GM23248 (cell line): ENCODE measurements around the gene SELENOM. TPM values are rescaled to one million over a fixed set of nuclear protein-coding genes. Genes with fewer than 3 reads are reported as not detected.

Source experiments
- DNase-seq: peaks from one replicate; pipeline ENCODE4 v3.0.0-alpha.2; 2015
- H2AFZ ChIP-seq: fragments of 200-600 bp; sonication (generic); 2 replicates; pipeline ENCODE4 v1.6.1; 2016; ENCODE audit warnings: antibody characterized with exemption
- H3F3A ChIP-seq: fragments of 200-600 bp; sonication (generic); 2 replicates; pipeline ENCODE4 v1.6.1; 2016; ENCODE audit warnings: mild to moderate bottlenecking, antibody characterized with exemption, mixed run types; ENCODE audit not compliant: insufficient read depth
- H3K27ac ChIP-seq: fragments of 200-600 bp; sonication (generic); 2 replicates; pipeline ENCODE4 v1.5.1; 2016; ENCODE audit warnings: mild to moderate bottlenecking
- H3K27me3 ChIP-seq: fragments of 200-600 bp; sonication (generic); replicated peaks from 2 replicates; pipeline ENCODE4 v1.6.1; 2016; ENCODE audit warnings: mild to moderate bottlenecking; ENCODE audit not compliant: insufficient read depth
- H3K36me3 ChIP-seq: fragments of 200-600 bp; sonication (generic); 2 replicates; pipeline ENCODE4 v1.6.1; 2016; ENCODE audit warnings: low read depth, mild to moderate bottlenecking
- H3K4me1 ChIP-seq: fragments of 200-600 bp; sonication (generic); 2 replicates; pipeline ENCODE4 v1.6.1; 2016; ENCODE audit warnings: mild to moderate bottlenecking; ENCODE audit not compliant: insufficient read depth
- H3K4me2 ChIP-seq: fragments of 200-600 bp; sonication (generic); one replicate; pipeline ENCODE4 v1.6.1; 2016; ENCODE audit warnings: mild to moderate bottlenecking; ENCODE audit not compliant: unreplicated experiment
- H3K4me3 ChIP-seq: fragments of 200-600 bp; sonication (generic); 2 replicates; pipeline ENCODE4 v1.5.1; 2016; ENCODE audit warnings: mild to moderate bottlenecking
- H3K79me2 ChIP-seq: fragments of 200-600 bp; sonication (generic); 2 replicates; pipeline ENCODE4 v1.6.1; 2016; ENCODE audit warnings: mild to moderate bottlenecking; ENCODE audit not compliant: insufficient read depth
- H3K9ac ChIP-seq: fragments of 200-600 bp; sonication (generic); 2 replicates; pipeline ENCODE4 v1.6.1; 2016; ENCODE audit warnings: mild to moderate bottlenecking
- H3K9me2 ChIP-seq: fragments of 200-600 bp; sonication (generic); 2 replicates; pipeline ENCODE4 v1.6.1; 2016; ENCODE audit warnings: mixed run types, mild to moderate bottlenecking, moderate library complexity; ENCODE audit not compliant: insufficient read depth
- H3K9me3 ChIP-seq: fragments of 200-600 bp; sonication (generic); one replicate; pipeline ENCODE4 v1.6.1; 2017; ENCODE audit warnings: low read depth
- H4K20me1 ChIP-seq: fragments of 200-600 bp; sonication (generic); 2 replicates; pipeline ENCODE4 v1.6.0; 2016; ENCODE audit not compliant: insufficient read depth
- EZH2 ChIP-seq: fragments of 200-600 bp; sonication (generic); IDR thresholded peaks from 2 replicates; pipeline ENCODE4 v1.6.1; 2018; ENCODE audit warnings: antibody characterized with exemption, mild to moderate bottlenecking; ENCODE audit not compliant: insufficient read depth, poor library complexity, severe bottlenecking
- EZH2phosphoT487 ChIP-seq: fragments of 200-600 bp; sonication (generic); IDR thresholded peaks from 2 replicates; pipeline ENCODE4 v1.6.1; 2018; ENCODE audit warnings: antibody characterized with exemption, moderate library complexity, mild to moderate bottlenecking, low read depth; ENCODE audit not compliant: insufficient read depth
- WGBS, 2 experiments: methylation state at CpG; one replicate each; pipeline ENCODE4 v1.1.6; 2015 to 2017; ENCODE audit warnings: low lambda C conversion rate in 2 of 2, low coverage in 1 of 2; ENCODE audit errors: missing lambda C conversion rate in 2 of 2; 5-methylcytosine and 5-hydroxymethylcytosine counted together
- in situ Hi-C: fragments of 300-500 bp; cut with MboI; formaldehyde crosslinking; loops from 2 replicates; pipeline ENCODE4 v1.15.0; 2020
- polyA plus RNA-seq: library from polyadenylated mRNA; unstranded; fragments of >200 nt; fragmentation: Nextera tagmentation; extraction: Ambion mirVana; gene quantifications from 2 replicates; pipeline ENCODE4 v1.2.1, GENCODE V29; 2016
- total RNA-seq: library from RNA; depleted of rRNA; stranded (reverse); fragments of >200 nt; shearing (Covaris generic); gene quantifications from 2 replicates; pipeline ENCODE4 v1.2.3, GENCODE V29; 2014

SELENOM gene
- total and polyA plus RNA-seq, 2 experiments from 2014 or later: 268 to 537 TPM

GRCh38 chr22:31143537-31143936 lies 36.2 kb upstream of the SELENOM start:
- Histone ChIP-seq H3K9me2 (no peaks in the 10 kb centered on the region), H2AFZ (no peak overlapping the region), H3K36me3 (no peaks in the 10 kb centered on the region), H3K79me2 (no peaks in the 10 kb centered on the region), H3K27me3 (peaks cover 20% of the 10 kb centered on the region), H3F3A (no peaks in the 10 kb centered on the region), H3K4me1 (no peaks in the 10 kb centered on the region), H4K20me1 (no peaks in the 10 kb centered on the region), H3K4me2 (no peak overlapping the region), H3K9ac (no peak overlapping the region), H3K4me3 (no peak overlapping the region), H3K27ac (no peak overlapping the region), H3K9me3 (peaks cover 8% of the 10 kb centered on the region)
- 69 to 81% methylated on average over 3 of the region's 3 CpGs for WGBS, 2 experiments
- TF ChIP-seq EZH2 (no peak), EZH2phosphoT487 (no peak)
- in situ Hi-C loops: no loop called here
- DNase-seq: no peak

- H3K4me1 ChIP-seq: no peaks in the 10 kb centered on the region
- peaks cover 20% of the 10 kb centered on the region for H3K27me3 ChIP-seq
- H3K4me2 ChIP-seq: no peak overlapping the region
- no peaks in the 10 kb centered on the region for H4K20me1 ChIP-seq
- H3K9me2 ChIP-seq: no peaks in the 10 kb centered on the region
- peaks cover 8% of the 10 kb centered on the region for H3K9me3 ChIP-seq
- H3K79me2 ChIP-seq: no peaks in the 10 kb centered on the region
- in situ Hi-C loops: no loop called here
- H3F3A ChIP-seq: no peaks in the 10 kb centered on the region
- DNase-seq: no peak
- no peak overlapping the region for H3K27ac ChIP-seq
- no peak overlapping the region for H3K9ac ChIP-seq
- TF ChIP-seq EZH2phosphoT487 (no peak), EZH2 (no peak)
- 70 to 71% methylated on average over 3 of the region's 3 CpGs for WGBS, 2 experiments
- H2AFZ ChIP-seq: no peak overlapping the region
- no peaks in the 10 kb centered on the region for H3K36me3 ChIP-seq
- no peak overlapping the region for H3K4me3 ChIP-seq
Measured at GRCh38 chr22:31143038-31143437, 35.7 kb upstream of the SELENOM start.

GRCh38 chr22:31142285-31142684 lies 34.9 kb upstream of the SELENOM start:
- 89 to 97% methylated on average over 4 of the region's 4 CpGs for WGBS, 2 experiments
- H3F3A ChIP-seq: no peaks in the 10 kb centered on the region
- H3K9me3 ChIP-seq: peaks cover 8% of the 10 kb centered on the region
- H4K20me1 ChIP-seq: no peaks in the 10 kb centered on the region
- H3K4me3 ChIP-seq: no peak overlapping the region
- peaks cover 20% of the 10 kb centered on the region for H3K27me3 ChIP-seq
- no peak for DNase-seq
- no peak overlapping the region for H3K9ac ChIP-seq
- H3K4me1 ChIP-seq: no peaks in the 10 kb centered on the region
- TF ChIP-seq EZH2phosphoT487 (no peak), EZH2 (no peak)
- in situ Hi-C loops: no loop called here
- H3K9me2 ChIP-seq: no peaks in the 10 kb centered on the region
- no peak overlapping the region for H2AFZ ChIP-seq
- no peak overlapping the region for H3K4me2 ChIP-seq
- H3K79me2 ChIP-seq: no peaks in the 10 kb centered on the region
- no peak overlapping the region for H3K27ac ChIP-seq
- no peaks in the 10 kb centered on the region for H3K36me3 ChIP-seq

- Histone ChIP-seq H4K20me1 (no peaks in the 10 kb centered on the region), H3K9me3 (peaks cover under 1% of the 10 kb centered on the region), H3K79me2 (no peaks in the 10 kb centered on the region), H3K4me2 (no peak overlapping the region), H3K9ac (no peak overlapping the region), H3K27me3 (peaks cover 20% of the 10 kb centered on the region), H3K4me1 (no peaks in the 10 kb centered on the region), H3K27ac (no peak overlapping the region), H2AFZ (no peak overlapping the region), H3F3A (no peaks in the 10 kb centered on the region), H3K36me3 (no peaks in the 10 kb centered on the region), H3K9me2 (no peaks in the 10 kb centered on the region), H3K4me3 (no peak overlapping the region)
- TF ChIP-seq EZH2: no peak
- TF ChIP-seq EZH2phosphoT487: no peak
- WGBS, 2 experiments: 33 to 44% methylated on average over 2 of the region's 2 CpGs
- no peak for DNase-seq
- in situ Hi-C loops: no loop called here
Measured at GRCh38 chr22:31141551-31141950, 34.2 kb upstream of the SELENOM start.

GRCh38 chr22:31140746-31141145 lies 33.4 kb upstream of the SELENOM start:
- H3K4me3 ChIP-seq: no peak overlapping the region
- H3K27ac ChIP-seq: no peak overlapping the region
- no peaks in the 10 kb centered on the region for H3K9me2 ChIP-seq
- H3F3A ChIP-seq: no peaks in the 10 kb centered on the region
- in situ Hi-C loops: no loop called here
- H3K9me3 ChIP-seq: no peaks in the 10 kb centered on the region
- no peaks in the 10 kb centered on the region for H4K20me1 ChIP-seq
- no peaks in the 10 kb centered on the region for H3K79me2 ChIP-seq
- no peaks in the 10 kb centered on the region for H3K36me3 ChIP-seq
- no peak overlapping the region for H3K9ac ChIP-seq
- 68 to 74% methylated on average over 5 of the region's 5 CpGs for WGBS, 2 experiments
- H3K4me1 ChIP-seq: no peaks in the 10 kb centered on the region
- H3K4me2 ChIP-seq: no peak overlapping the region
- peaks cover 20% of the 10 kb centered on the region for H3K27me3 ChIP-seq
- no peak for TF ChIP-seq EZH2
- no peak for TF ChIP-seq EZH2phosphoT487
- DNase-seq: no peak
- no peak overlapping the region for H2AFZ ChIP-seq
